ENCODE data around the gene CCDC149.

GRCh38 chr4:24768006-24768405 lies 144.8 kb downstream of the CCDC149 start:
- TF ChIP-seq CTCF (IDR thresholded peaks at IDR 0.05 in 4 of 5, conservative IDR thresholded peaks at IDR 0.05 in 1 of 5) (no peak), POLR2A (IDR thresholded peaks at IDR 0.05) (no peak)
